Karpas-422 (cell line): ENCODE measurements around the gene TMEM131L. TPM values are rescaled to one million over a fixed set of nuclear protein-coding genes. Genes with fewer than 3 reads are reported as not detected.

Source experiments
- DNase-seq: peaks from one replicate; pipeline ENCODE4 v3.0.0-alpha.2; 2015
- H2AFZ ChIP-seq: fragments of 200-600 bp; sonication (generic); 2 replicates; pipeline ENCODE4 v1.6.1; 2014; ENCODE audit warnings: antibody characterized with exemption, low read length, mixed read lengths
- H3K27ac ChIP-seq: fragments of 200-600 bp; sonication (generic); 2 replicates; pipeline ENCODE4 v1.5.1; 2014; ENCODE audit warnings: mild to moderate bottlenecking, low read length, moderate library complexity
- H3K27me3 ChIP-seq: fragments of 200-600 bp; sonication (generic); 2 replicates; pipeline ENCODE4 v1.6.1; 2014; ENCODE audit warnings: low read length, mixed read lengths
- H3K36me3 ChIP-seq: fragments of 200-600 bp; sonication (generic); 2 replicates; pipeline ENCODE4 v1.6.1; 2014; ENCODE audit warnings: low read length, mixed read lengths; ENCODE audit not compliant: insufficient read depth
- H3K4me1 ChIP-seq: fragments of 200-600 bp; sonication (generic); 2 replicates; pipeline ENCODE4 v1.6.1; 2014; ENCODE audit warnings: mild to moderate bottlenecking, low read length, mixed read lengths
- H3K4me2 ChIP-seq: fragments of 200-600 bp; sonication (generic); 2 replicates; pipeline ENCODE4 v1.6.1; 2014; ENCODE audit warnings: low read length, low read depth, mild to moderate bottlenecking; ENCODE audit not compliant: poor library complexity, severe bottlenecking
- H3K4me3 ChIP-seq: fragments of 200-600 bp; sonication (generic); 2 replicates; pipeline ENCODE4 v1.5.1; 2014; ENCODE audit warnings: mild to moderate bottlenecking, antibody characterized with exemption, low read length, mixed read lengths
- H3K79me2 ChIP-seq: fragments of 200-600 bp; sonication (generic); 2 replicates; pipeline ENCODE4 v1.6.1; 2014; ENCODE audit warnings: mild to moderate bottlenecking, low read length, mixed read lengths
- H3K9ac ChIP-seq: fragments of 200-600 bp; sonication (generic); 2 replicates; pipeline ENCODE4 v1.6.0; 2014; ENCODE audit warnings: low read length
- H3K9me2 ChIP-seq: fragments of 200-600 bp; sonication (generic), shearing (Covaris generic); replicated peaks from 2 replicates; pipeline ENCODE4 v1.6.0; 2014; ENCODE audit warnings: mild to moderate bottlenecking, low read length, moderate library complexity; ENCODE audit not compliant: insufficient read depth
- H3K9me3 ChIP-seq: fragments of 300-700, 200-600 bp; sonication (generic); 2 replicates; pipeline ENCODE4 v1.6.1; 2014; ENCODE audit warnings: low read length, mixed read lengths
- H4K20me1 ChIP-seq: fragments of 200-600 bp; sonication (generic); 2 replicates; pipeline ENCODE4 v1.6.1; 2014; ENCODE audit warnings: mild to moderate bottlenecking, antibody characterized with exemption, low read length, low read depth; ENCODE audit not compliant: insufficient read depth
- total RNA-seq: library from RNA; depleted of rRNA; stranded (reverse); fragments of >200 nt; shearing (Covaris generic); gene quantifications from 2 replicates; pipeline ENCODE4 v1.2.3, GENCODE V29; 2014; ENCODE audit warnings: low replicate concordance

Gene TMEM131L
- total RNA-seq, 1 experiment from 2014 or later = 54.8 TPM

DNA sequence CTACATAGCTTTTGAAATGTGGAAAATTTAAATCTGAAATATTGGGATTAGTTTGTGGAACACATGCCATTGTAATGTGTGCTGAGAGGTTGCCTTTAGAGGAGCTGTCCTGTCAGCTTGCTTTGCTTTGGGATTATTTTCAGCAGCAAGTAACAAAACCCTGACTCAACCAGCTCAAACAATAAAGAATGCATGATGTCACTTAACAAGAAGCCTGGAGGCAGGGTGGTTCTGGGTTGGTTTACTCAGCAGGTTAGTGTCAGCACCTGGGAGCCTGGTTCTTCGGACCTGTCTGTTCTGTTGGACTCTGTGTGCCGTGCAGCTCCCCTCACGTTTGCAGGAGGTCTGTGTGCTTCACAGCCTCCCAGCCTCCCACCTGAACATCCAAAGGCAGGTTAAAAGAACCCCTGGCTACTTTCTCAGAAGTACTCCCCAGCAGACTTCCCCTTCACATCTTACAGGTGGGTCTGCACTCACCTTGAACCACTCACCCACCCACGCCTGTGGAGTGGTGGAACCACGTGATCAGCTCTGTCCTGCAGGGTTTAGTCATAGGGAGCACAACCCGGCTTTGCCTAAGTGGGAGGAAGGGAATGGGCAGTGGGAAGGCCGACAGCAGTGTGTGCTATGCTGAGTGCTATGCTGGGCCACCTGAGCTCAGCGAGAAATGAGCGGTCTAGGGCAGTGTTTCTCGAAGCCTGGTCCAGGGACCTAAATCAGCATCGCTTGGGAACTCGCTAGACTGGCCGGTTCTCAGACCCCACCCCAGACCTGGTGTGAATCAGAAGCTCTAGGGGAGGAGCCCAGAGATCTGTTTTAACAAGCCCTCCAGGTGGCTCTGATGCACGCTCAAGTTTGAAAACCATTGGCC, 20.4 kb downstream of the TMEM131L start:
- Histone ChIP-seq H3K4me3 (no peak overlapping the region), H3K4me2 (no peak overlapping the region), H3K36me3 (0 out of 2 replicates have a peak, but pooled peaks cover 4% of the 10 kb centered on the region), H2AFZ (no peak overlapping the region), H3K9me2 (no peaks in the 10 kb centered on the region), H4K20me1 (peaks cover 86% of the 10 kb centered on the region), H3K4me1 (peaks cover 24% of the 10 kb centered on the region), H3K9ac (no peak overlapping the region), H3K27ac (no peak overlapping the region), H3K79me2 (peaks cover 12% of the 10 kb centered on the region), H3K9me3 (no peaks in the 10 kb centered on the region), H3K27me3 (no peaks in the 10 kb centered on the region)
- DNase-seq = no peak

DNA sequence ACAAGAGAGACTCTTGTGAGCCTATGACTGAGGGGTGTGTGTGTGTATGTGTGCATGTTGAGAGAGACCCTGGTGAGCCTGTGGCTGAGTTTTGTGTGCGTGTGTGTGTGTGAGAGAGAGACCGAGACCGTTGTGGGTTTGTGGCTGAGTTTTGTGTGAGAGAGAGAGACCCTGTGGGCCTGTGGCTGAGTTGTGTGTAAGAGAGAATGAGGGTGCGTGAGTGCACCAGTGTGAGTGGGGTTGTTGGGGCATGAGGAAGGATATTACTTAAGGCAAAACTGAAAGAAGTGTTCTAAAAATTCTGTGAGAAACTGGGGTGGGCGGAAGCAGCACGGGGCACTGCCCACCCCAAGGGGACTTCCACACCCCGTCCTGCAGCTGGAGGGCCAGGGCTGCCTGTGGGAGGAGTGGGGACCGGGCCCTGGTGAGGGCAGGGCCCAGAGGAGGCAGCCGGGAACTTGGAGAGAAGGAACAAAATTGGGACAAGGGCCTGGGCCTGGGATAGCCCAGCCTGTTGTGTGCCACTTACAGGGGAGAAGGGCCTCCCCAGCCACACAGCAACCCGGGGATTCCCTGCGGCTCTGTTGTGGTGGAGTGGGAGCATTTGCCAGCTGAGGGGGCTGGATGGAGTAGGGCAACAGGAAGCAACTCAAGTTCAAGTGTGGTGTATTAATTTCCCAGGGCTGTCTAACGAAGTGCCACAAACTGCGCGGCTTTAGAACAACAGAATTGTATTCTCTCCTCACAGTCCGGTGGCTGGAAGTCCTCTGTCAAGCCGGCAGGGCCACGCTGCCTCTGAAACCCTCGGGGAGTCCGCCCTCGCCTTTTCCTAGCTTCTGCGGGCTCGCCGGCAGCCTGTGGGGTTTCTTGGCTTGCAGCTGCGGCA, 22.1 kb downstream of the TMEM131L start:
- Histone ChIP-seq H3K36me3 (0 out of 2 replicates have a peak, but pooled peaks cover 4% of the 10 kb centered on the region), H3K4me2 (no peak overlapping the region), H3K9me2 (no peaks in the 10 kb centered on the region), H3K9ac (no peak overlapping the region), H3K27me3 (no peaks in the 10 kb centered on the region), H3K9me3 (no peaks in the 10 kb centered on the region), H3K4me3 (no peak overlapping the region), H3K27ac (no peak overlapping the region), H3K4me1 (peaks cover 19% of the 10 kb centered on the region), H3K79me2 (peaks cover 15% of the 10 kb centered on the region), H4K20me1 (peaks cover 85% of the 10 kb centered on the region), H2AFZ (no peak overlapping the region)
- DNase-seq = no peak

DNA sequence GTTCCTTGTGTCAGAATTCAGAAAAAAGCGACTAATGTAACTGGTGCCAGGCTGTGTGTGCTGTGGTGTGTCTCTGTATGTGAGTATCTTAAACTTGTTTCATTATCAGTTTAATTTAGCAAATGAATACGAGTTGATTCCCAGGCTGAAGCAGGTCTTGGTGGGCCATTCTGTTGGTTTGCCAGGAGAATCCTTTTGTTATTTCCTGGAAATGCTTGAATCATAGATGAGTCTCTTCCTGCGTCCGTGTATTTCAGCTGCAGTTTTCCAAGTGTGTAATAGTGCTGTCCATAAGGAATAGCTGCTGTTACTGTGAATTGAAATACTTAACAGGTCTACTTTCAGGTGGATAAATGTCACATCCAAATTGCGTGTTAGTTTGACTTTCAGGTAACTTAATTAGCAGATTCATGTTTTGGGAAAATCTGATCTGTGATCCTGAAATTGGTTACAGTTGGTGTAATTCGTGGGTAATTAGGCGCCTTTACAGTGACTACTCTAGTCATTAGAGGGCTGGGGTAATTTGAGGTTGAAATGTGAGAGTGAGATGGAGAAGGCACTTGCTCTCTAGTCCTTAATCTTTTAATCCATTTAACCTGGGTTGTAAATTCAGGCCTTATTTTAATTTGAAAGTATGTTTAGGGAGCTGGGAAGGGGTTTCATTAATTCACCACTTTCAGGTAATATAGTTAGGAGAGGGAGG, 23.8 kb downstream of the TMEM131L start:
- Histone ChIP-seq H3K9ac (no peak overlapping the region), H3K9me2 (no peaks in the 10 kb centered on the region), H2AFZ (no peak overlapping the region), H4K20me1 (peaks cover 91% of the 10 kb centered on the region), H3K4me1 (peaks cover 28% of the 10 kb centered on the region), H3K4me2 (no peak overlapping the region), H3K27me3 (no peaks in the 10 kb centered on the region), H3K36me3 (0 out of 2 replicates have a peak, but pooled peaks cover 4% of the 10 kb centered on the region), H3K79me2 (peaks cover 15% of the 10 kb centered on the region), H3K27ac (no peak overlapping the region), H3K9me3 (no peaks in the 10 kb centered on the region), H3K4me3 (no peak overlapping the region)
- DNase-seq = no peak

DNA sequence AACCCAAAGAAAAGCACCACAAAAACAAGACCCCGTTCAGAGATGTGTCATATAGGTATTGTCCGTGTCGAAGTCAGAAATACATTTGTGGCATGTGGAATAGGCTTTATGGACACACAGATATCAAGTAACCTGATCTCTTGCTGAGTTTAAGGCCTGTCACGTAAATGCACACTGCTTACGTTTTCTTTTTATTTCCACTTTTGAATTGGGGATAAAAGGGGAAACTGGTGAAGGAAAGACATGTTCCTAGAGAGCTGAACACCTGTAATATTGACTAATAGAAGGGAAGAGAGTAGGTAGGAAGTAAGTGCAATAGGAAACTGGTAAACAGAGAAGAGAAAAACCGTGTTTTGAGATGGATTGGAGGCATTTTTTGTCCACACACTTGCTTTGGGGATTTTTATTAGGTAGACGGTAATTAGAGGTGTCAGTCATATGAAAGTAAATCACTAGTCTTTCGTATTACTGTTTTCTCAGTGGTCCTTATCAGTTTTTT, 24.9 kb downstream of the TMEM131L start:
- Histone ChIP-seq H3K36me3 (0 out of 2 replicates have a peak, but pooled peaks cover 4% of the 10 kb centered on the region), H3K4me3 (no peak overlapping the region), H3K9me3 (no peaks in the 10 kb centered on the region), H3K27me3 (no peaks in the 10 kb centered on the region), H3K27ac (no peak overlapping the region), H3K79me2 (peaks cover 15% of the 10 kb centered on the region), H3K9me2 (no peaks in the 10 kb centered on the region), H3K4me1 (peaks cover 37% of the 10 kb centered on the region), H3K4me2 (no peak overlapping the region), H4K20me1 (peaks cover 91% of the 10 kb centered on the region), H3K9ac (no peak overlapping the region), H2AFZ (no peak overlapping the region)
- DNase-seq = no peak

DNA sequence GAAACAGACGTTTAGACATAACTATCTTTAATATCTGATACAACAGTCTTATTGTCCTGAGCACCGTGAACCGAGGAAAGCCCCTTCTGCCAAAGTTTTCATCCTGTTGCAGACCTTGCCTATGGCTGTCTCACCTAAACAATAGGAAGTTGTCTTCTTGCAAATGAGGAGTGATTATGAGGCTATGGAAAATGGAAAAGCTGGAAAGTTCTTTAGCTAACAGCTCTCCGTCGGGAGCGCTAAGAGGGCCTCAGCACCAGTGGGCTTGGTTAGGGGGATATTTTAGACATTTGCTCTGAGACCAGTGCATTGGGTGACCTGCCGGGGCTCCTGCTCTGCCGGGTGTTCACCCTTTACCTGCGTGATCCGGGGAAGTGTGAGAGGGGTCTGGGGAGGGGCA, 28.4 kb downstream of the TMEM131L start:
- H3K36me3 ChIP-seq = 0 out of 2 replicates have a peak, but pooled peaks cover 3% of the 10 kb centered on the region
- no peak overlapping the region for H2AFZ ChIP-seq
- no peak for DNase-seq
- no peak overlapping the region for H3K4me3 ChIP-seq
- H3K9ac ChIP-seq = no peak overlapping the region
- peaks cover 61% of the 10 kb centered on the region for H3K4me1 ChIP-seq
- H3K27me3 ChIP-seq = no peaks in the 10 kb centered on the region
- H3K27ac ChIP-seq = no peak overlapping the region
- no peak overlapping the region for H3K4me2 ChIP-seq
- no peaks in the 10 kb centered on the region for H3K9me3 ChIP-seq
- no peaks in the 10 kb centered on the region for H3K9me2 ChIP-seq
- H3K79me2 ChIP-seq = peaks cover 21% of the 10 kb centered on the region
- H4K20me1 ChIP-seq = peaks cover 92% of the 10 kb centered on the region

DNA sequence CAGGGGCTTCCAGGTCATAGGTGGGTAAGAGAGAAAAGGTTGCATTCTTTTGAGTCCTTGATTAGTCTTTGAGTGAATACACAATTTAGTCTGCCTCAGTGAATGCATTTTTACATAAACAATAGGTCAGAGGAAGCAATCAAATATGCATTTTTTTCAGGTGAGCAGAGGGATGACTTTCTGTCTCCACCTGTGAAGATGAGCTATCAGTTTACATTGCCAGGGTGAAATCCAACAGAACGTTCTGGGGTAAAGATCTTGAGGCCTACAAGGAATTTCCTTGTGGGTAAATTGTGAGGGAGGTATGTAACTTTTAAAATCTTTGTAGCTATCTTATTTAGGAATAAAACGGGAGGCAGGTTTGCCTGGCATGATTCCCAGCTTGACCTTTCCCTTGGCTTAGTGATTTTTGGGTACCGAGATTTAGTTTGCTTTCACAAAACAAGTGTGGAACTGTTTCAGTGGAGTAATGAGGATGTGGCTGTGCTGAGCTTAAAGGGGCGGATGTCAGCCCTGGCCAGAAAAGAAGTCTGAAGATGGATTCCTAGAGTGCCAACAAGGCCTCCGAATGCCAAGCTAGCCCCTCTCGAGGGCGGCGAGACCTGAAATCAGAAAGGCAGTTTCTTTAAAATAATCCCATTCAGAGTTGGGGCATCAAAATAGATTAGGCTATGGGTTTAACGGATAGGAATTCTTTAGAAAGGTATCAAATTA, 29.5 kb downstream of the TMEM131L start:
- Histone ChIP-seq H3K4me2 (no peak overlapping the region), H3K4me1 (peaks cover 57% of the 10 kb centered on the region), H3K27me3 (no peaks in the 10 kb centered on the region), H3K79me2 (peaks cover 30% of the 10 kb centered on the region), H2AFZ (no peak overlapping the region), H3K9me2 (no peaks in the 10 kb centered on the region), H3K4me3 (no peak overlapping the region), H4K20me1 (peaks cover 93% of the 10 kb centered on the region), H3K27ac (no peak overlapping the region), H3K36me3 (0 out of 2 replicates have a peak, but pooled peaks cover 3% of the 10 kb centered on the region), H3K9ac (no peak overlapping the region), H3K9me3 (no peaks in the 10 kb centered on the region)
- no peak for DNase-seq

DNA sequence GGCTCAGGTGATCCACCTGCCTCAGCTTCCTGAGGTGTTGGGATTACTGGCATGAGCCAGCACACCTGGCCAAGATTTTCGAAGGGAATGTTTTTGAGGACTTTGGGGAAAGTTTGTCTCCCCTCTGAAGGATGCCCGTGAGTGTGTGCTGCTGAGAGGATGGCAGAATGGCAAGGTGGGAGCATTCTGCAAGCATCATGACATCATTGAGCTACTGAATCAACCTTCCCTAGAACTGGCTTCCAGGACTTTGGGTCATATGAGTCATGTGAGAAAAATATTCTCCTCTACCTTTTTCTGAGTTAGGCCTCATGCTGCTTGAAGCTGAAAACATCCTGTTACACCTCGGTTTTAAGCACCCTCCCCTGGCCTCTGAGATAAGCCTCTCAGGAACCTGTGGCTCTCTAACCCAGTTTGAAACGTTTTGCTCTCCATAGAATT, 31.0 kb downstream of the TMEM131L start:
- H2AFZ ChIP-seq = no peak overlapping the region
- H3K4me2 ChIP-seq = peak overlapping the region; percentile 62
- H3K4me3 ChIP-seq = peak overlapping the region; percentile 27; the same call in 1 of the 2 replicates
- peaks cover 92% of the 10 kb centered on the region for H4K20me1 ChIP-seq
- H3K9ac ChIP-seq = no peak overlapping the region
- DNase-seq = peak; percentile 64
- H3K9me2 ChIP-seq = no peaks in the 10 kb centered on the region
- peaks cover 24% of the 10 kb centered on the region for H3K79me2 ChIP-seq
- H3K27ac ChIP-seq = no peak overlapping the region
- H3K36me3 ChIP-seq = 0 out of 2 replicates have a peak, but pooled peaks cover 3% of the 10 kb centered on the region
- no peaks in the 10 kb centered on the region for H3K27me3 ChIP-seq
- H3K9me3 ChIP-seq = no peaks in the 10 kb centered on the region
- peaks cover 51% of the 10 kb centered on the region for H3K4me1 ChIP-seq
